GM18508 (cell line): ENCODE data around the gene MUC5B.
"Not testable (repeated sequence)": the region's sequence is repeated elsewhere in the genome, so short reads cannot be mapped to it uniquely, and the experiment has no call there.

Source experiments
- ATAC-seq: cut with Tn5 transposase; IDR thresholded peaks from one replicate; pipeline ENCODE4 v1.9.1; 2021; ENCODE audit warnings: moderate number of reproducible peaks; ENCODE audit not compliant: insufficient read depth, unreplicated experiment

Gene MUC5B

GRCh38 chr11:1188451-1189130, 34.3 kb upstream of the MUC5B start:
- not testable (repeated sequence) for ATAC-seq

GRCh38 chr11:1189816-1190215, 33.0 kb upstream of the MUC5B start:
- ATAC-seq = not testable (repeated sequence)

GRCh38 chr11:1191786-1192470, 30.9 kb upstream of the MUC5B start:
- ATAC-seq = not testable (repeated sequence)

DNA sequence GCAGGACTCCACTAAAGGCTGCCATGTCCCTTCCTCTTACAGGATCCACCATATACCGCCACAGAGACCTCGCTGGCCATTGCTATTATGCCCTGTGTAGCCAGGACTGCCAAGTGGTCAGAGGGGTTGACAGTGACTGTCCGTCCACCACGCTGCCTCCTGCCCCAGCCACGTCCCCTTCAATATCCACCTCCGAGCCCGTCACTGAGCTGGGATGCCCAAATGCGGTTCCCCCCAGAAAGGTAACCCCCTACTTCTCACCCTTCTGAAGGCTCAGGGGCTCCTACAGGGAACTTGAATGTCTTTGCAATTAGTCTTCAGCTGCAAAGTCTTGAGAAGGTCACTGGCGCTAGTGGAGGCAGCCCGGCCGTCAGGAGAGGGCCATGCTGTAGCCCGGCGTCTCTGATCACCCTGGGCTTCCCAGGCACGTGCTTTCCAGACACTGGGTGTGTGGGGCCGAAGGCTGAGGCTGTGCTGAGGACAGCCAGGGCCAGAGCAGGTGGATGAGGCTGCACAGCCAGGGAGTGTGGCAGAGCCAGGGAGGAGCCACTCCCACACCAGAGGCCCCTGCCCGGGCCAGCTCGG, 30.0 kb upstream of the MUC5B start:
- no peak for ATAC-seq

GRCh38 chr11:1193326-1194230, 29.3 kb upstream of the MUC5B start:
- no peak for ATAC-seq

DNA sequence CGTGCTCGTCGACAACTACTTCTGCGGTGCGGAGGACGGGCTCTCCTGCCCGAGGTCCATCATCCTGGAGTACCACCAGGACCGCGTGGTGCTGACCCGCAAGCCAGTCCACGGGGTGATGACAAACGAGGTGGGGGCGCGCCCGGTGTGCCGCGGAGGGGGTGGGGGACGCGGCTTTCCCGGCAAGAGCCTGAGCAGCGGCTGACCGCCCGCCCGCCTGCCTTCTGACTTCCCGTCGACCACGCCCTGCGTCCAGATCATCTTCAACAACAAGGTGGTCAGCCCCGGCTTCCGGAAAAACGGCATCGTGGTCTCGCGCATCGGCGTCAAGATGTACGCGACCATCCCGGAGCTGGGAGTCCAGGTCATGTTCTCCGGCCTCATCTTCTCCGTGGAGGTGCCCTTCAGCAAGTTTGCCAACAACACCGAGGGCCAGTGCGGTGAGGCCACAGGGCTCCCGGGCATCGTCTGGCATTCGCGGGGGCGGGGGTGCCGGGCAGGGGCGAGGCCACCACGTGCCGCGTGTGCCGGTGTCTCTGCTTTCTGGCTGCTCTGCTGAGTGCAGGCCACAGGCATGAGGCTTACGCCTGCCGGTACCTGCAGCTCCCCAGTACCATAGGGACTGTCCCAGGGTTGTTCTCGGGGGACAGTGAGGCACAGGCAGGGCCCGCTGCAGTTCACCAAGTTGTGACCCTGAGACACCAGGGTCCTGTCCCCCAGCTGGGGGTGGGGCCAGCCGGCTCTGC, 28.5 kb upstream of the MUC5B start:
- no peak for ATAC-seq

GRCh38 chr11:1194977-1195681, 27.7 kb upstream of the MUC5B start:
- no peak for ATAC-seq

DNA sequence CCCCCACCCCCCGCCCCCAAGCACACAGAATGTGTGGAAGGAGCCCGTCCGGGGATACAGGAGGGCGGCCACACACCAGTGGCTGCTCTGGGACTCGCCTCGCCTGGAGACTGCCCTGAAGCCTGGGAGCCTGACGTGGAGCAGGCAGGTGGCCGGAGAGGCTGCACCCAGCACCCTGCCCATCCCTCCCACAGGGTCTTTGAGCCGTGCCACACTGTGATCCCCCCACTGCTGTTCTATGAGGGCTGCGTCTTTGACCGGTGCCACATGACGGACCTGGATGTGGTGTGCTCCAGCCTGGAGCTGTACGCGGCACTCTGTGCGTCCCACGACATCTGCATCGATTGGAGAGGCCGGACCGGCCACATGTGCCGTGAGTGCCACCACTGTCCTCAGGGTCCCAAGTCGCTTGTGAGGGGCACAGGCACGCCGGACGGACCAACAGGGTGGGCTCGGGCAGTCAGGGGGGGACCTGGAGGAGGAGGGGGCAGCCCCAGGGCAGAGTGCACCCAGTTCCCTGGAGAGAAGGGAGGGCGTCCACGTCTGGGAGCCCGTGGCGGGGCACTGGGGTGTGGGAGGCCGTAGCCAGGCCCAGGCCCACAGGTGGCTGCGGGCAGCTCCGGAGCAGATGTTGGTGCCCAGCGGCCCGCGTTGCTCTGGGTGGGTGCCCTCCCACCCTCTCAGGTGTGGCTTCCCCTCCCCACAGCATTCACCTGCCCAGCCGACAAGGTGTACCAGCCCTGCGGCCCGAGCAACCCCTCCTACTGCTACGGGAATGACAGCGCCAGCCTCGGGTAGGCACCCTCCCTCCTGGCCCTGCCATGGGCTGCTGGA, 27.0 kb upstream of the MUC5B start:
- no peak for ATAC-seq

DNA sequence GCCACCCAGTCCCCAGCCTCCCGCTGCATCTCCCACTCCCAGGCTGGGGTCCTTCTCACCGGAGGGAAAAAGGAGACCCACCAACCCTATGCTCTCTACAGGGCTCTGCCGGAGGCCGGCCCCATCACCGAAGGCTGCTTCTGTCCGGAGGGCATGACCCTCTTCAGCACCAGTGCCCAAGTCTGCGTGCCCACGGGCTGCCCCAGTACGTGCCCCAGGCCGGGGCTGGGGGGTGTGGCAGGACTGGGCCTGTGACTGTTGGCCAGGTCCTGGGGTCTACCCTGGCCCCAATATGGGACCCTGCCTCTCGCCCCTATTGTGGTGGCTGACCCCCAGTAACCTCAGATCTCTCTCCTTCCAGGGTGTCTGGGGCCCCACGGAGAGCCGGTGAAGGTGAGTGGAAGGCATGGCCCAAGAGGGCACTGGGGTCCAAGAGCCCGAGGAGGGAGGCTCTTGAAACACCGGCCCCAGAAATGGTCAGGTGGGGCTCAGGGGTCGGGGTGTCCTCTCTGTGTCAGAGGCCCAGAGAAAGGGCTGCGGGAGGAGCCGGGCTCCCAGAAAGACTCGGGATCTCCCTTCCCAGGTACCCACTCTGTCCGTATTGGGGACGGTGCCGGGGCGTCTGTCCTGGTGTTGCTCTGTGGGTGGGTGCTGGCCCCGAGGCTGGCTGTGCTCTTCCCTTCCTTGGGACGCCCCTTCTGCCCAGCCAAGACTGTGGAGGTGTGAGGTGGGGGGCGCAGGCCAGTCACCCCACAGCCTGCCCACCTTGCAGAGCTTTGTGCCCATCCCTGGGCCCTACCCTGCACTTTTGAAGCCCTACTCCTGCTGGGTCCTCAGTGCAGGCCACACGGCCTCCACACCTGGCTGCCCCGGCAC, 26.1 kb upstream of the MUC5B start:
- no peak for ATAC-seq

GRCh38 chr11:1197431-1197885, 25.4 kb upstream of the MUC5B start:
- no peak for ATAC-seq

DNA sequence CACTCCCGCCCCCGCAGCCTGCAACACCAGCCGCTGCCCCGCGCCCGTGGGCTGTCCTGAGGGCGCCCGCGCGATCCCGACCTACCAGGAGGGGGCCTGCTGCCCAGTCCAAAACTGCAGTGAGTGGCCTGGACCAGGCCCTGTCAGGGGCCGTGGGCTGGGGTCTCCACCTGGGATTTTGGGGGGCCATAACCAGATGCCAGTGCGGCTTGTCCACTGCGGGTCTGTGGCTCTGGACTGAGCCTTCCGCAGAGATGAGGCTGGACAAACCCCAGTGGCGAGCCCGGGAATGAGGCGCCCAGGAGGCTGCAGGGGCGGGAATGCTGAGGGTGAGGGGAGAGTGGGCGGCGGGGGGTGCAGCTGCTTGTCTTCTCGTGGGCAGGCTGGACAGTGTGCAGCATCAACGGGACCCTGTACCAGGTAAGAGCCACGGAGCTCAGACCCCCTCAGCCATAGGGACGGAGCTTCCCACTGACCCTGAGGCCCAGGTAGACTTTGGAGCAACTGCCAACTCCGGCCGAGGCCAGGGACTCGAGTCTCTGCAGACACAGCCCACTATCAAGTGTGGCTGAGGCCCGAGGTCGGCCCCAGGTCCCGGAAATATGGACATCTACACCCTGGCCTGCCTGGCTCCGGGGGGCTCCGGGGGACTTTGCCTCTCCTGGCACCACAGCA, 24.8 kb upstream of the MUC5B start:
- no peak for ATAC-seq

- ATAC-seq = no peak
Observed at GRCh38 chr11:1198561-1199240, 24.2 kb upstream of the MUC5B start.

- ATAC-seq = no peak
Observed at GRCh38 chr11:1199241-1199750, 23.6 kb upstream of the MUC5B start.

GRCh38 chr11:1199751-1200610, 22.9 kb upstream of the MUC5B start:
- ATAC-seq = no peak

DNA sequence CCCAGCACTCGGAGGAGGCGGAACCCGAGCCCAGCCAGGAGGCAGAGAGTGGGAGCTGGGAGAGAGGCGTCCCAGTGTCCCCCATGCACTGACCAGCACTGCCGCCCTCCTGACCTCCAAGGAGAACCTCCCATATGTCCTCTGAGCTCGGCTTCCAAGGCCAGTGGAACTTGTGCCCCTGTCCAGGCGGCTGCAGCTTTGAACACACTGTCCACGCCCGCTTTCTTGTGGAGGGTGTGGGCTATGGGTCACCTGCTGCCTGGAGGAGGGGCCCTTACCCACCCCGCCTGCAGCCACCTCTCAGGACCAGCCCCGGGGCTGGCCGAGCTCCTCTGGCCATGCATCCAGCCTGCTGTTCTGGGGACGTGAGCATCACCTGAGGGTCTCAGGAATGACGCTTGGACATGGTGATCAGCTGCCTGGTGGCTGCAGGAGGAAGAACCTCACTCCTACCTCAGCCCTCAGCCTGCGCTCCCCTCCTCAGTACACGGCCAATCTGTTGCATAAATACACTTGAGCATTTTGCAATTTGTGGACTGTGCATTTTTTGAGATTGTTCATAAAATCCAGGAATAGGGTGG, 22.2 kb upstream of the MUC5B start:
- no peak for ATAC-seq
